GM23338 (cell line): ENCODE measurements around the gene FTCD. TPM values are rescaled to one million over a fixed set of nuclear protein-coding genes. Genes with fewer than 3 reads are reported as not detected.

Experiments used
- ATAC-seq: fragments of 200-7000 bp; cut with Tn5 transposase; 3 replicates; pipeline ENCODE4 v1.9.1; 2020
- DNase-seq: peaks from one replicate; pipeline ENCODE4 v3.0.0-alpha.2; 2015; ENCODE audit warnings: low spot score
- H2AFZ ChIP-seq: fragments of 200-600 bp; sonication (generic); 2 replicates; pipeline ENCODE4 v1.8.0; 2016; ENCODE audit warnings: antibody characterized with exemption, mild to moderate bottlenecking, moderate library complexity
- H3F3A ChIP-seq: fragments of 200-600 bp; sonication (generic); replicated peaks from 2 replicates; pipeline ENCODE4 v1.8.0; 2017; ENCODE audit warnings: antibody characterized with exemption, mixed run types, low read depth
- H3K27ac ChIP-seq: fragments of 200-600 bp; sonication (generic); 2 replicates; pipeline ENCODE4 v1.6.1; 2016; ENCODE audit warnings: low read depth
- H3K27me3 ChIP-seq: fragments of 200-600 bp; sonication (generic); 2 replicates; pipeline ENCODE4 v1.8.0; 2016; ENCODE audit warnings: mild to moderate bottlenecking, mixed run types, moderate library complexity; ENCODE audit not compliant: insufficient read depth
- H3K36me3 ChIP-seq: fragments of 200-600 bp; sonication (generic); 2 replicates; pipeline ENCODE4 v1.8.0; 2016; ENCODE audit warnings: mild to moderate bottlenecking; ENCODE audit not compliant: insufficient read depth
- H3K4me1 ChIP-seq: fragments of 200-600 bp; sonication (generic); 2 replicates; pipeline ENCODE4 v1.8.0; 2016; ENCODE audit warnings: mild to moderate bottlenecking, moderate library complexity; ENCODE audit not compliant: insufficient read depth
- H3K4me2 ChIP-seq: fragments of 200-600 bp; sonication (generic); 2 replicates; pipeline ENCODE4 v1.7.1; 2017; ENCODE audit warnings: mixed run types
- H3K4me3 ChIP-seq: fragments of 200-600 bp; sonication (generic); 2 replicates; pipeline ENCODE4 v1.6.1; 2016; ENCODE audit warnings: mixed run types
- H3K79me2 ChIP-seq: fragments of 200-600 bp; sonication (generic); replicated peaks from 2 replicates; pipeline ENCODE4 v1.8.0; 2017; ENCODE audit warnings: mild to moderate bottlenecking; ENCODE audit not compliant: insufficient read depth
- H3K9me2 ChIP-seq: fragments of 200-600 bp; sonication (generic); 2 replicates; pipeline ENCODE4 v1.8.0; 2017; ENCODE audit not compliant: insufficient read depth
- H4K20me1 ChIP-seq: fragments of 200-600 bp; sonication (generic); replicated peaks from 2 replicates; pipeline ENCODE4 v1.8.0; 2017; ENCODE audit warnings: mild to moderate bottlenecking; ENCODE audit not compliant: insufficient read depth
- H3K27ac Mint-ChIP-seq: 2 replicates; pipeline ENCODE4 v1.8.0; 2020; ENCODE audit warnings: inconsistent platforms, mild to moderate bottlenecking, moderate library complexity, mixed read lengths
- H3K27me3 Mint-ChIP-seq: 3 replicates; pipeline ENCODE4 v1.8.0; 2022; ENCODE audit warnings: low read depth, mild to moderate bottlenecking, moderate library complexity, mixed read lengths, inconsistent platforms; ENCODE audit not compliant: insufficient read depth, poor library complexity
- H3K36me3 Mint-ChIP-seq: 3 replicates; pipeline ENCODE4 v1.8.0; 2021; ENCODE audit warnings: low read depth, mild to moderate bottlenecking, inconsistent platforms, moderate library complexity, mixed read lengths
- H3K4me1 Mint-ChIP-seq: 3 replicates; pipeline ENCODE4 v1.8.0; 2020; ENCODE audit warnings: mild to moderate bottlenecking, inconsistent platforms, mixed read lengths
- H3K4me3 Mint-ChIP-seq: 3 replicates; pipeline ENCODE4 v1.8.0; 2021; ENCODE audit warnings: moderate library complexity, mild to moderate bottlenecking, inconsistent platforms, mixed read lengths
- H3K9me3 Mint-ChIP-seq: 3 replicates; pipeline ENCODE4 v1.8.0; 2020; ENCODE audit warnings: moderate library complexity, mild to moderate bottlenecking, inconsistent platforms, mixed read lengths
- CREB1 ChIP-seq: fragments of 250-450 bp; sonication (Bioruptor Pico); IDR thresholded peaks from 2 replicates; pipeline ENCODE4 v1.5.0; 2020; ENCODE audit warnings: low read depth, mild to moderate bottlenecking, moderate library complexity
- EZH2 ChIP-seq: fragments of 200-600 bp; sonication (generic); IDR thresholded peaks from one replicate; pipeline ENCODE4 v1.8.0; 2017; ENCODE audit warnings: antibody characterized with exemption, mild to moderate bottlenecking, low read depth; ENCODE audit not compliant: unreplicated experiment
- EZH2phosphoT487 ChIP-seq: fragments of 200-600 bp; sonication (generic); IDR thresholded peaks from one replicate; pipeline ENCODE4 v1.8.1; 2018; ENCODE audit warnings: antibody characterized with exemption; ENCODE audit not compliant: unreplicated experiment
- JUNB ChIP-seq: IDR thresholded peaks from one replicate; pipeline ENCODE4 v1.6.1; 2016; ENCODE audit warnings: antibody characterized with exemption; ENCODE audit not compliant: unreplicated experiment
- NANOG ChIP-seq: IDR thresholded peaks from 2 replicates; pipeline ENCODE4 v1.6.1; 2016; ENCODE audit warnings: antibody characterized with exemption, borderline replicate concordance
- POLR2AphosphoS5 ChIP-seq: IDR thresholded peaks from 2 replicates; pipeline ENCODE4 v1.6.1; 2016; ENCODE audit warnings: antibody characterized with exemption, low read depth
- STAT1 ChIP-seq: IDR thresholded peaks from one replicate; pipeline ENCODE4 v1.6.1; 2016; ENCODE audit warnings: antibody characterized with exemption; ENCODE audit not compliant: unreplicated experiment
- ZNF114 ChIP-seq: fragments of 250-450 bp; sonication (Bioruptor Pico); IDR thresholded peaks from 2 replicates; pipeline ENCODE4 v1.5.0; 2020; ENCODE audit warnings: mild to moderate bottlenecking, moderate library complexity
- ZNF331 ChIP-seq: fragments of 250-450 bp; sonication (Bioruptor Pico); IDR thresholded peaks from 2 replicates; pipeline ENCODE4 v1.5.0; 2020; ENCODE audit warnings: low read depth, mild to moderate bottlenecking, moderate library complexity
- polyA plus RNA-seq: library from polyadenylated mRNA; unstranded; fragments of >200 nt; fragmentation: Nextera tagmentation; extraction: Ambion mirVana; gene quantifications from 2 replicates; pipeline ENCODE4 v1.2.1, GENCODE V29; 2016
- total RNA-seq: library from RNA; depleted of rRNA; stranded (reverse); fragments of >200 nt; shearing (Covaris generic); gene quantifications from 2 replicates; pipeline ENCODE4 v1.2.3, GENCODE V29; 2014
- TF ChIP-seq, protein P1 (sequence below): IDR thresholded peaks from 2 replicates; pipeline ENCODE4 v1.6.1; 2016; ENCODE audit warnings: antibody characterized with exemption
- TF ChIP-seq, protein P2 (sequence below): fragments of 250-450 bp; sonication (Bioruptor Pico); IDR thresholded peaks from 2 replicates; pipeline ENCODE4 v1.5.0; 2020; ENCODE audit warnings: mild to moderate bottlenecking, moderate library complexity
- TF ChIP-seq, protein P3 (sequence below): IDR thresholded peaks from one replicate; pipeline ENCODE4 v1.6.1; 2018; ENCODE audit warnings: antibody characterized with exemption; ENCODE audit not compliant: unreplicated experiment
- TF ChIP-seq, protein P4 (sequence below), 2 experiments: fragments of 200-600 bp in 1 of 2; sonication (generic) in 1 of 2; conservative IDR thresholded peaks; 2 replicates each; pipeline versions ENCODE4 v1.5.1 to v1.6.1; 2016 to 2017; ENCODE audit warnings: antibody characterized with exemption in 2 of 2, low read depth in 2 of 2, mild to moderate bottlenecking in 2 of 2, moderate library complexity in 1 of 2

Gene FTCD
- total and polyA plus RNA-seq, 2 experiments from 2014 or later: 0.90 to 2.3 TPM

DNA sequence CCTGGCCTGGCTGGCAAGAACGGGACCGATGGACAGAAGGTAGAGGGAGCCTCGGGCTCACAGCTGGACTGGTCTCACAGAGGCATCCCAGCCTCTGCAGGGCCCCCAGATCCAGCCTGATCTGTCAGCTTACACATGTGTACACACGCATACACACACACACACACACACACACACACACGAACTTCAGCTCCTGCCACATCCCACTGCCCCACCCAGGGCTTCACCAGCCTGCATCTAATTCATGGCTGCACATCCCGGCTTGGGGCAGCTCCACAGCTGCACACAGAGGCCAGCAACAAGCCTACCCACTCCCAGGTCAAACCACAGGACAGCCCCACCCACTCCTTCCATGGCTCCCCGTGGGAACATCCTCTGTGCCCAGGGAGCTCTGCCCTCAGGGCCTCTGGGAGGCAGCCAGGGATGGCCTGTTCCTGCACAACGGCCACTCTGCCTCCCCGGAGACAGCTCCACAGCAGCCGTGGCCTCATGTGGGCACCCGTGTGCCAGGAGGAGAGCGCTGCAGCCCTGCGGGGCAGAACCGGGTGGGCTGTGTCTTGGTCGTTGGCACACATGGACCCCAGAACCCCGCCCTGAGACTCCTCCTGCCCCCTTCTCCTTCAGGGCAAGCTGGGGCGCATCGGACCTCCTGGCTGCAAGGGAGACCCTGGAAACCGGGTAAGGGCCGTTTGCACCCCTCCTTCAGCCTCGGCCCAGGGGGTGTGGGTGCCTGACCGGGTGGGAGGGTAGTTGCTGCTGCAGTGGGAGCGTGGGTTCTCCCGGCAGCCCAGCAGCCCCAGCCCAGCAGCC lies 38.4 kb downstream of the FTCD start:
- H3K4me3 Mint-ChIP-seq: no peak overlapping the region
- no peak overlapping the region; the same call in 1 of the 2 replicates for H3K27ac Mint-ChIP-seq
- peaks cover 32% of the 10 kb centered on the region for H3K36me3 Mint-ChIP-seq
- no peak overlapping the region for H3K4me3 ChIP-seq
- no peaks in the 10 kb centered on the region for H3K79me2 ChIP-seq
- H4K20me1 ChIP-seq: no peaks in the 10 kb centered on the region
- peaks cover 2% of the 10 kb centered on the region for H3K27me3 Mint-ChIP-seq
- H3K4me1 ChIP-seq: no peaks in the 10 kb centered on the region
- ATAC-seq: no peak
- H3K27me3 ChIP-seq: no peaks in the 10 kb centered on the region
- no peak overlapping the region for H3K4me2 ChIP-seq
- no peak for DNase-seq
- H3K4me1 Mint-ChIP-seq: no peaks in the 10 kb centered on the region
- H3K9me3 Mint-ChIP-seq: 0 out of 3 replicates have a peak, but pooled peaks cover 6% of the 10 kb centered on the region
- no peaks in the 10 kb centered on the region for H3K9me2 ChIP-seq
- no peak overlapping the region for H3K27ac ChIP-seq
- TF ChIP-seq, protein P1, sequence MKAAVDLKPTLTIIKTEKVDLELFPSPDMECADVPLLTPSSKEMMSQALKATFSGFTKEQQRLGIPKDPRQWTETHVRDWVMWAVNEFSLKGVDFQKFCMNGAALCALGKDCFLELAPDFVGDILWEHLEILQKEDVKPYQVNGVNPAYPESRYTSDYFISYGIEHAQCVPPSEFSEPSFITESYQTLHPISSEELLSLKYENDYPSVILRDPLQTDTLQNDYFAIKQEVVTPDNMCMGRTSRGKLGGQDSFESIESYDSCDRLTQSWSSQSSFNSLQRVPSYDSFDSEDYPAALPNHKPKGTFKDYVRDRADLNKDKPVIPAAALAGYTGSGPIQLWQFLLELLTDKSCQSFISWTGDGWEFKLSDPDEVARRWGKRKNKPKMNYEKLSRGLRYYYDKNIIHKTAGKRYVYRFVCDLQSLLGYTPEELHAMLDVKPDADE: no peak
- TF ChIP-seq, protein P2, sequence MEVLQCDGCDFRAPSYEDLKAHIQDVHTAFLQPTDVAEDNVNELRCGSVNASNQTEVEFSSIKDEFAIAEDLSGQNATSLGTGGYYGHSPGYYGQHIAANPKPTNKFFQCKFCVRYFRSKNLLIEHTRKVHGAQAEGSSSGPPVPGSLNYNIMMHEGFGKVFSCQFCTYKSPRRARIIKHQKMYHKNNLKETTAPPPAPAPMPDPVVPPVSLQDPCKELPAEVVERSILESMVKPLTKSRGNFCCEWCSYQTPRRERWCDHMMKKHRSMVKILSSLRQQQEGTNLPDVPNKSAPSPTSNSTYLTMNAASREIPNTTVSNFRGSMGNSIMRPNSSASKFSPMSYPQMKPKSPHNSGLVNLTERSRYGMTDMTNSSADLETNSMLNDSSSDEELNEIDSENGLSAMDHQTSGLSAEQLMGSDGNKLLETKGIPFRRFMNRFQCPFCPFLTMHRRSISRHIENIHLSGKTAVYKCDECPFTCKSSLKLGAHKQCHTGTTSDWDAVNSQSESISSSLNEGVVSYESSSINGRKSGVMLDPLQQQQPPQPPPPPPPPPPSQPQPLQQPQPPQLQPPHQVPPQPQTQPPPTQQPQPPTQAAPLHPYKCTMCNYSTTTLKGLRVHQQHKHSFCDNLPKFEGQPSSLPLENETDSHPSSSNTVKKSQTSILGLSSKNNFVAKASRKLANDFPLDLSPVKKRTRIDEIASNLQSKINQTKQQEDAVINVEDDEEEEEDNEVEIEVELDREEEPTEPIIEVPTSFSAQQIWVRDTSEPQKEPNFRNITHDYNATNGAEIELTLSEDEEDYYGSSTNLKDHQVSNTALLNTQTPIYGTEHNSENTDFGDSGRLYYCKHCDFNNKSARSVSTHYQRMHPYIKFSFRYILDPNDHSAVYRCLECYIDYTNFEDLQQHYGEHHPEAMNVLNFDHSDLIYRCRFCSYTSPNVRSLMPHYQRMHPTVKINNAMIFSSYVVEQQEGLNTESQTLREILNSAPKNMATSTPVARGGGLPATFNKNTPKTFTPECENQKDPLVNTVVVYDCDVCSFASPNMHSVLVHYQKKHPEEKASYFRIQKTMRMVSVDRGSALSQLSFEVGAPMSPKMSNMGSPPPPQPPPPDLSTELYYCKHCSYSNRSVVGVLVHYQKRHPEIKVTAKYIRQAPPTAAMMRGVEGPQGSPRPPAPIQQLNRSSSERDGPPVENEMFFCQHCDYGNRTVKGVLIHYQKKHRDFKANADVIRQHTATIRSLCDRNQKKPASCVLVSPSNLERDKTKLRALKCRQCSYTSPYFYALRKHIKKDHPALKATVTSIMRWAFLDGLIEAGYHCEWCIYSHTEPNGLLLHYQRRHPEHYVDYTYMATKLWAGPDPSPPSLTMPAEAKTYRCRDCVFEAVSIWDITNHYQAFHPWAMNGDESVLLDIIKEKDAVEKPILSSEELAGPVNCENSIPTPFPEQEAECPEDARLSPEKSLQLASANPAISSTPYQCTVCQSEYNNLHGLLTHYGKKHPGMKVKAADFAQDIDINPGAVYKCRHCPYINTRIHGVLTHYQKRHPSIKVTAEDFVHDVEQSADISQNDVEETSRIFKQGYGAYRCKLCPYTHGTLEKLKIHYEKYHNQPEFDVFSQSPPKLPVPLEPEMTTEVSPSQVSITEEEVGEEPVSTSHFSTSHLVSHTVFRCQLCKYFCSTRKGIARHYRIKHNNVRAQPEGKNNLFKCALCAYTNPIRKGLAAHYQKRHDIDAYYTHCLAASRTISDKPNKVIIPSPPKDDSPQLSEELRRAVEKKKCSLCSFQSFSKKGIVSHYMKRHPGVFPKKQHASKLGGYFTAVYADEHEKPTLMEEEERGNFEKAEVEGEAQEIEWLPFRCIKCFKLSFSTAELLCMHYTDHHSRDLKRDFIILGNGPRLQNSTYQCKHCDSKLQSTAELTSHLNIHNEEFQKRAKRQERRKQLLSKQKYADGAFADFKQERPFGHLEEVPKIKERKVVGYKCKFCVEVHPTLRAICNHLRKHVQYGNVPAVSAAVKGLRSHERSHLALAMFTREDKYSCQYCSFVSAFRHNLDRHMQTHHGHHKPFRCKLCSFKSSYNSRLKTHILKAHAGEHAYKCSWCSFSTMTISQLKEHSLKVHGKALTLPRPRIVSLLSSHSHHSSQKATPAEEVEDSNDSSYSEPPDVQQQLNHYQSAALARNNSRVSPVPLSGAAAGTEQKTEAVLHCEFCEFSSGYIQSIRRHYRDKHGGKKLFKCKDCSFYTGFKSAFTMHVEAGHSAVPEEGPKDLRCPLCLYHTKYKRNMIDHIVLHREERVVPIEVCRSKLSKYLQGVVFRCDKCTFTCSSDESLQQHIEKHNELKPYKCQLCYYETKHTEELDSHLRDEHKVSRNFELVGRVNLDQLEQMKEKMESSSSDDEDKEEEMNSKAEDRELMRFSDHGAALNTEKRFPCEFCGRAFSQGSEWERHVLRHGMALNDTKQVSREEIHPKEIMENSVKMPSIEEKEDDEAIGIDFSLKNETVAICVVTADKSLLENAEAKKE: no peak
- TF ChIP-seq ZNF114 (CRISPR knock-in tag): no peak
- TF ChIP-seq ZNF331 (CRISPR knock-in tag): no peak
- no peak for TF ChIP-seq NANOG
- TF ChIP-seq, protein P3, sequence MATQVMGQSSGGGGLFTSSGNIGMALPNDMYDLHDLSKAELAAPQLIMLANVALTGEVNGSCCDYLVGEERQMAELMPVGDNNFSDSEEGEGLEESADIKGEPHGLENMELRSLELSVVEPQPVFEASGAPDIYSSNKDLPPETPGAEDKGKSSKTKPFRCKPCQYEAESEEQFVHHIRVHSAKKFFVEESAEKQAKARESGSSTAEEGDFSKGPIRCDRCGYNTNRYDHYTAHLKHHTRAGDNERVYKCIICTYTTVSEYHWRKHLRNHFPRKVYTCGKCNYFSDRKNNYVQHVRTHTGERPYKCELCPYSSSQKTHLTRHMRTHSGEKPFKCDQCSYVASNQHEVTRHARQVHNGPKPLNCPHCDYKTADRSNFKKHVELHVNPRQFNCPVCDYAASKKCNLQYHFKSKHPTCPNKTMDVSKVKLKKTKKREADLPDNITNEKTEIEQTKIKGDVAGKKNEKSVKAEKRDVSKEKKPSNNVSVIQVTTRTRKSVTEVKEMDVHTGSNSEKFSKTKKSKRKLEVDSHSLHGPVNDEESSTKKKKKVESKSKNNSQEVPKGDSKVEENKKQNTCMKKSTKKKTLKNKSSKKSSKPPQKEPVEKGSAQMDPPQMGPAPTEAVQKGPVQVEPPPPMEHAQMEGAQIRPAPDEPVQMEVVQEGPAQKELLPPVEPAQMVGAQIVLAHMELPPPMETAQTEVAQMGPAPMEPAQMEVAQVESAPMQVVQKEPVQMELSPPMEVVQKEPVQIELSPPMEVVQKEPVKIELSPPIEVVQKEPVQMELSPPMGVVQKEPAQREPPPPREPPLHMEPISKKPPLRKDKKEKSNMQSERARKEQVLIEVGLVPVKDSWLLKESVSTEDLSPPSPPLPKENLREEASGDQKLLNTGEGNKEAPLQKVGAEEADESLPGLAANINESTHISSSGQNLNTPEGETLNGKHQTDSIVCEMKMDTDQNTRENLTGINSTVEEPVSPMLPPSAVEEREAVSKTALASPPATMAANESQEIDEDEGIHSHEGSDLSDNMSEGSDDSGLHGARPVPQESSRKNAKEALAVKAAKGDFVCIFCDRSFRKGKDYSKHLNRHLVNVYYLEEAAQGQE: no peak
- no peak for TF ChIP-seq CREB1 (CRISPR knock-in tag)
- TF ChIP-seq EZH2: no peak
- TF ChIP-seq EZH2phosphoT487: no peak
- TF ChIP-seq STAT1: no peak
- TF ChIP-seq, protein P4, sequence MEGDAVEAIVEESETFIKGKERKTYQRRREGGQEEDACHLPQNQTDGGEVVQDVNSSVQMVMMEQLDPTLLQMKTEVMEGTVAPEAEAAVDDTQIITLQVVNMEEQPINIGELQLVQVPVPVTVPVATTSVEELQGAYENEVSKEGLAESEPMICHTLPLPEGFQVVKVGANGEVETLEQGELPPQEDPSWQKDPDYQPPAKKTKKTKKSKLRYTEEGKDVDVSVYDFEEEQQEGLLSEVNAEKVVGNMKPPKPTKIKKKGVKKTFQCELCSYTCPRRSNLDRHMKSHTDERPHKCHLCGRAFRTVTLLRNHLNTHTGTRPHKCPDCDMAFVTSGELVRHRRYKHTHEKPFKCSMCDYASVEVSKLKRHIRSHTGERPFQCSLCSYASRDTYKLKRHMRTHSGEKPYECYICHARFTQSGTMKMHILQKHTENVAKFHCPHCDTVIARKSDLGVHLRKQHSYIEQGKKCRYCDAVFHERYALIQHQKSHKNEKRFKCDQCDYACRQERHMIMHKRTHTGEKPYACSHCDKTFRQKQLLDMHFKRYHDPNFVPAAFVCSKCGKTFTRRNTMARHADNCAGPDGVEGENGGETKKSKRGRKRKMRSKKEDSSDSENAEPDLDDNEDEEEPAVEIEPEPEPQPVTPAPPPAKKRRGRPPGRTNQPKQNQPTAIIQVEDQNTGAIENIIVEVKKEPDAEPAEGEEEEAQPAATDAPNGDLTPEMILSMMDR (conservative IDR thresholded peaks at IDR 0.05; ENCODE audit: low read depth in 2 of 2): no peak
- TF ChIP-seq JUNB: no peak
- TF ChIP-seq POLR2AphosphoS5: no peak
- no peaks in the 10 kb centered on the region for H3F3A ChIP-seq
- peaks cover 15% of the 10 kb centered on the region for H3K36me3 ChIP-seq
- H2AFZ ChIP-seq: no peak overlapping the region
